ENCODE results near the gene KANSL1. TPM values are rescaled to one million over a fixed set of nuclear protein-coding genes. Genes with fewer than 3 reads are reported as not detected.
A peak's percentile ranks its signal among the peaks of the same experiment; 100 is the strongest.

Gene KANSL1
- total RNA-seq, 1 experiment from 2014 or later, result 52.5 TPM

GRCh38 chr17:45996282-45996937 lies 196.8 kb downstream of the KANSL1 start:
- DNase-seq, result no peak
- TF ChIP-seq CTCF (conservative IDR thresholded peaks at IDR 0.05) (no peak), EZH2 (IDR thresholded peaks at IDR 0.05; ENCODE audit: low read depth) (no peak)
- no TSS peak for BruUV-seq (replicated peaks)
- H3K9me3 ChIP-seq (ENCODE audit: insufficient read depth, low read depth), result no peaks in the 10 kb centered on the region
- intact Hi-C loops (cut with micrococcal nuclease; ENCODE audit: unreplicated experiment), result no loop called here
- no peaks in the 10 kb centered on the region for H3K27me3 ChIP-seq (ENCODE audit: insufficient read depth, low read depth)
- no peaks in the 10 kb centered on the region for H3F3A ChIP-seq (ENCODE audit: insufficient read depth, low read depth)
- H3K79me2 ChIP-seq (ENCODE audit: low read depth), result no peaks in the 10 kb centered on the region
- H3K27ac ChIP-seq, result no peak overlapping the region
- H3K9me2 ChIP-seq (ENCODE audit: insufficient read depth), result no peaks in the 10 kb centered on the region
- no peak overlapping the region for H3K4me3 ChIP-seq
- H3K36me3 ChIP-seq (ENCODE audit: low read depth), result no peaks in the 10 kb centered on the region
- no peak overlapping the region for H3K4me2 ChIP-seq
- POLR2A ChIA-PET (ENCODE audit: unreplicated experiment), result no interaction called here
- CTCF ChIA-PET, result no interaction called here
- no peaks in the 10 kb centered on the region for H4K20me1 ChIP-seq (ENCODE audit: insufficient read depth)
- H2AFZ ChIP-seq, result no peak overlapping the region
- H3K4me1 ChIP-seq (replicated peaks; ENCODE audit: insufficient read depth), result no peaks in the 10 kb centered on the region

DNA sequence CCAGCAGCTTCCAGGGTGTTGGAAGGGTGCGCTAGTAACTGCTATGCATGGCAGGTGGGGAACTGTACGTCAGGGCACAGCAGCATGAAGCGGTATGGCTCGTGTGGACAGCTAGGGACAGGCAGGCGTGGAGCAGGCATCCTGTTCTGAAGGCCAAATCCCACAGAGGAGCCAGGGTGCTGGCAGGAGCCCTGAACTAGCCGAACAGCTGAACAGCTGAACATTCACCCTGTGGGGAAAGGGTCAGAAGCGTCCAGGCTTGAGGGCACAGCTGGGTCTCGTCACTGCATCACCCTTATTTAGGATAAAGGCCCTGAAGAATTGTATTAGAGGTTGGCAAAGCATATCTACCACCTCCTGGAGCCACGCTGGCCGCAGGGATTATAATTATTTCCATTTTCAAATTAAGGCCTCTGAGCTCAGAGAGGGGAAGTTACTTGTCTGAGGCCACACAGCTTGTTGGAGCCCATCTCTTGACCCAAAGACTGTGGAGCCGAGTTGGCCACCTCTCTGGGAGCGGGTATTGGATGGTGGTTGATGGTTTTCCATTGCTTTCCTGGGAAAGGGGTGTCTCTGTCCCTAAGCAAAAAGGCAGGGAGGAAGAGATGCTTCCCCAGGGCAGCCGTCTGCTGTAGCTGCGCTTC lies 197.5 kb downstream of the KANSL1 start:
- Histone ChIP-seq H3K9me2 (ENCODE audit: insufficient read depth) (no peaks in the 10 kb centered on the region), H3F3A (ENCODE audit: insufficient read depth, low read depth) (no peaks in the 10 kb centered on the region), H3K36me3 (ENCODE audit: low read depth) (no peaks in the 10 kb centered on the region), H3K4me1 (replicated peaks; ENCODE audit: insufficient read depth) (no peaks in the 10 kb centered on the region), H3K79me2 (ENCODE audit: low read depth) (no peaks in the 10 kb centered on the region), H3K9me3 (ENCODE audit: insufficient read depth, low read depth) (no peaks in the 10 kb centered on the region), H3K4me2 (no peak overlapping the region), H2AFZ (no peak overlapping the region), H3K27ac (no peak overlapping the region), H4K20me1 (ENCODE audit: insufficient read depth) (no peaks in the 10 kb centered on the region), H3K27me3 (ENCODE audit: insufficient read depth, low read depth) (no peaks in the 10 kb centered on the region), H3K4me3 (no peak overlapping the region)
- POLR2A ChIA-PET (ENCODE audit: unreplicated experiment), result no interaction called here
- no peak for TF ChIP-seq EZH2 (IDR thresholded peaks at IDR 0.05; ENCODE audit: low read depth)
- no peak for TF ChIP-seq CTCF (conservative IDR thresholded peaks at IDR 0.05)
- intact Hi-C loops (cut with micrococcal nuclease; ENCODE audit: unreplicated experiment), result no loop called here
- no peak for DNase-seq
- BruUV-seq (replicated peaks), result no TSS peak
- CTCF ChIA-PET, result no interaction called here

GRCh38 chr17:45994987-45995386 lies 198.2 kb downstream of the KANSL1 start:
- no peaks in the 10 kb centered on the region for H3K27me3 ChIP-seq (ENCODE audit: insufficient read depth, low read depth)
- no peaks in the 10 kb centered on the region for H4K20me1 ChIP-seq (ENCODE audit: insufficient read depth)
- H3K4me2 ChIP-seq, result no peak overlapping the region
- H3K4me3 ChIP-seq, result no peak overlapping the region
- TF ChIP-seq CTCF (conservative IDR thresholded peaks at IDR 0.05) (no peak), EZH2 (IDR thresholded peaks at IDR 0.05; ENCODE audit: low read depth) (no peak)
- no TSS peak for BruUV-seq (replicated peaks)
- ChIA-PET CTCF (no interaction called here), POLR2A (ENCODE audit: unreplicated experiment) (no interaction called here)
- H3K79me2 ChIP-seq (ENCODE audit: low read depth), result no peaks in the 10 kb centered on the region
- no peaks in the 10 kb centered on the region for H3K36me3 ChIP-seq (ENCODE audit: low read depth)
- intact Hi-C loops (cut with micrococcal nuclease; ENCODE audit: unreplicated experiment), result no loop called here
- no peaks in the 10 kb centered on the region for H3K9me3 ChIP-seq (ENCODE audit: insufficient read depth, low read depth)
- H3K27ac ChIP-seq, result no peak overlapping the region
- DNase-seq, result peak in 1 of 2 experiments; percentile 25
- no peaks in the 10 kb centered on the region for H3K4me1 ChIP-seq (replicated peaks; ENCODE audit: insufficient read depth)
- no peak overlapping the region for H2AFZ ChIP-seq
- no peaks in the 10 kb centered on the region for H3F3A ChIP-seq (ENCODE audit: insufficient read depth, low read depth)
- no peaks in the 10 kb centered on the region for H3K9me2 ChIP-seq (ENCODE audit: insufficient read depth)

Data from PC-9 (cell line).